ENCODE measurements around the gene TBC1D22A.

TBC1D22A gene

DNA sequence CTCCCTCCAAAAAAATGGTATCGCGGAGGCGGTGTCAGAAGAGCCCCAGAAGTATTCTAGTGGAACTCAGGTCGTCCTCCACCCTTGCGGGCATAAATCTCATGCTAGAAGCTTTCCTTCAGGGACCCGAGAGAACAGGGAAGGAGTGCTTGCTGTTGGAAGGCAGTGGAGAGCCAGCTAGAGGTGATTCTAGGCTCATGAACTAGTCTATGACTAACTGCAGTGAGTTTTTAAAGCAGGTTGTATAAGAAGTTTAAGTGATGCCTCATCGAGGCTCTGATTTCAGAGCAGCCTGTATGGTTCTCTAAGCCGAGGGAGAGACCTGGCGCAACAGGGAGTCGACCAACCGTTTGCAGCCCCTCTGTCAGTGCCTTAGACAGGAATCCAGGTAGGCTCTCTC lies 85.7 kb downstream of the TBC1D22A start (continued):
- TF ChIP-seq, protein P1, sequence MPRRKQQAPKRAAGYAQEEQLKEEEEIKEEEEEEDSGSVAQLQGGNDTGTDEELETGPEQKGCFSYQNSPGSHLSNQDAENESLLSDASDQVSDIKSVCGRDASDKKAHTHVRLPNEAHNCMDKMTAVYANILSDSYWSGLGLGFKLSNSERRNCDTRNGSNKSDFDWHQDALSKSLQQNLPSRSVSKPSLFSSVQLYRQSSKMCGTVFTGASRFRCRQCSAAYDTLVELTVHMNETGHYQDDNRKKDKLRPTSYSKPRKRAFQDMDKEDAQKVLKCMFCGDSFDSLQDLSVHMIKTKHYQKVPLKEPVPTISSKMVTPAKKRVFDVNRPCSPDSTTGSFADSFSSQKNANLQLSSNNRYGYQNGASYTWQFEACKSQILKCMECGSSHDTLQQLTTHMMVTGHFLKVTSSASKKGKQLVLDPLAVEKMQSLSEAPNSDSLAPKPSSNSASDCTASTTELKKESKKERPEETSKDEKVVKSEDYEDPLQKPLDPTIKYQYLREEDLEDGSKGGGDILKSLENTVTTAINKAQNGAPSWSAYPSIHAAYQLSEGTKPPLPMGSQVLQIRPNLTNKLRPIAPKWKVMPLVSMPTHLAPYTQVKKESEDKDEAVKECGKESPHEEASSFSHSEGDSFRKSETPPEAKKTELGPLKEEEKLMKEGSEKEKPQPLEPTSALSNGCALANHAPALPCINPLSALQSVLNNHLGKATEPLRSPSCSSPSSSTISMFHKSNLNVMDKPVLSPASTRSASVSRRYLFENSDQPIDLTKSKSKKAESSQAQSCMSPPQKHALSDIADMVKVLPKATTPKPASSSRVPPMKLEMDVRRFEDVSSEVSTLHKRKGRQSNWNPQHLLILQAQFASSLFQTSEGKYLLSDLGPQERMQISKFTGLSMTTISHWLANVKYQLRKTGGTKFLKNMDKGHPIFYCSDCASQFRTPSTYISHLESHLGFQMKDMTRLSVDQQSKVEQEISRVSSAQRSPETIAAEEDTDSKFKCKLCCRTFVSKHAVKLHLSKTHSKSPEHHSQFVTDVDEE (CRISPR knock-in tag; IDR thresholded peaks at IDR 0.05) = no peak

DNA sequence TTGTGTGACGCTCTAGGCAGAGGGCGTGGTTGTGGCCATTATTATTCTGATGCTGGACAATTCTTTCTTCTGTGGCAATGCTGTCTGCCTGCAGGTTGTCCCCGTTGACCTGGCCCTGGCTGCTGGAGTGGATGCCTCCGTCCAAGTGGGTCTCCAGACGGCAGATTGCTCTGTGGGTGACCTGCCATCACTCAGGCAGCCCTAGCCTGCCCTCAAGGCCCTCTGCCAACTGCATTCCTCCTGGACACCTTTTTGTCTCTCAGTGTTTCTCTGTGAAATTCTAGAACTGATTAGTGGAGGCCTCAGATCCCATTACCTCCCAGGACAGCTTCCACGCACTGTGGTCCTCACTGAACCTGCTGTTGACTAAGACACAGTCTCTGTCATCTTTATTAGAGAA lies 86.7 kb downstream of the TBC1D22A start:
- no peak for ATAC-seq
- TF ChIP-seq OSR1 (CRISPR knock-in tag; IDR thresholded peaks at IDR 0.05) = no peak
- TF ChIP-seq CSDC2 (CRISPR knock-in tag; IDR thresholded peaks at IDR 0.05) = no peak
- TF ChIP-seq ARNTL (CRISPR knock-in tag; IDR thresholded peaks at IDR 0.05; ENCODE audit: borderline replicate concordance, low read depth) = no peak
- TF ChIP-seq ZNF565 (CRISPR knock-in tag; conservative IDR thresholded peaks at IDR 0.05; ENCODE audit: low read depth) = no peak
- TF ChIP-seq PPARA (CRISPR knock-in tag; IDR thresholded peaks at IDR 0.05; ENCODE audit: borderline replicate concordance) = no peak
- no peak for TF ChIP-seq ZFP3 (CRISPR knock-in tag; IDR thresholded peaks at IDR 0.05)
- no peak for TF ChIP-seq BACH2 (CRISPR knock-in tag; IDR thresholded peaks at IDR 0.05; ENCODE audit: borderline replicate concordance)
- TF ChIP-seq ZC3H10 (CRISPR knock-in tag; IDR thresholded peaks at IDR 0.05) = no peak
- TF ChIP-seq, protein P2, sequence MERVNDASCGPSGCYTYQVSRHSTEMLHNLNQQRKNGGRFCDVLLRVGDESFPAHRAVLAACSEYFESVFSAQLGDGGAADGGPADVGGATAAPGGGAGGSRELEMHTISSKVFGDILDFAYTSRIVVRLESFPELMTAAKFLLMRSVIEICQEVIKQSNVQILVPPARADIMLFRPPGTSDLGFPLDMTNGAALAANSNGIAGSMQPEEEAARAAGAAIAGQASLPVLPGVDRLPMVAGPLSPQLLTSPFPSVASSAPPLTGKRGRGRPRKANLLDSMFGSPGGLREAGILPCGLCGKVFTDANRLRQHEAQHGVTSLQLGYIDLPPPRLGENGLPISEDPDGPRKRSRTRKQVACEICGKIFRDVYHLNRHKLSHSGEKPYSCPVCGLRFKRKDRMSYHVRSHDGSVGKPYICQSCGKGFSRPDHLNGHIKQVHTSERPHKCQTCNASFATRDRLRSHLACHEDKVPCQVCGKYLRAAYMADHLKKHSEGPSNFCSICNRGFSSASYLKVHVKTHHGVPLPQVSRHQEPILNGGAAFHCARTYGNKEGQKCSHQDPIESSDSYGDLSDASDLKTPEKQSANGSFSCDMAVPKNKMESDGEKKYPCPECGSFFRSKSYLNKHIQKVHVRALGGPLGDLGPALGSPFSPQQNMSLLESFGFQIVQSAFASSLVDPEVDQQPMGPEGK (CRISPR knock-in tag; IDR thresholded peaks at IDR 0.05; ENCODE audit: borderline replicate concordance) = no peak
- TF ChIP-seq RARB (CRISPR knock-in tag; IDR thresholded peaks at IDR 0.05) = no peak
- TF ChIP-seq, protein P3, sequence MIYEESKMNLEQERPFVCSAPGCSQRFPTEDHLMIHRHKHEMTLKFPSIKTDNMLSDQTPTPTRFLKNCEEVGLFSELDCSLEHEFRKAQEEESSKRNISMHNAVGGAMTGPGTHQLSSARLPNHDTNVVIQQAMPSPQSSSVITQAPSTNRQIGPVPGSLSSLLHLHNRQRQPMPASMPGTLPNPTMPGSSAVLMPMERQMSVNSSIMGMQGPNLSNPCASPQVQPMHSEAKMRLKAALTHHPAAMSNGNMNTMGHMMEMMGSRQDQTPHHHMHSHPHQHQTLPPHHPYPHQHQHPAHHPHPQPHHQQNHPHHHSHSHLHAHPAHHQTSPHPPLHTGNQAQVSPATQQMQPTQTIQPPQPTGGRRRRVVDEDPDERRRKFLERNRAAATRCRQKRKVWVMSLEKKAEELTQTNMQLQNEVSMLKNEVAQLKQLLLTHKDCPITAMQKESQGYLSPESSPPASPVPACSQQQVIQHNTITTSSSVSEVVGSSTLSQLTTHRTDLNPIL (CRISPR knock-in tag; IDR thresholded peaks at IDR 0.05; ENCODE audit: low read depth) = no peak
- no peak for TF ChIP-seq TCF4 (CRISPR knock-in tag; IDR thresholded peaks at IDR 0.05; ENCODE audit: borderline replicate concordance)
- no peak for TF ChIP-seq ZNF8 (CRISPR knock-in tag; IDR thresholded peaks at IDR 0.05)
- TF ChIP-seq SNAI2 (CRISPR knock-in tag; IDR thresholded peaks at IDR 0.05) = no peak
- TF ChIP-seq, protein P1 (CRISPR knock-in tag; IDR thresholded peaks at IDR 0.05) = no peak
- no peak for TF ChIP-seq GLIS3 (CRISPR knock-in tag; IDR thresholded peaks at IDR 0.05)
- no peak for TF ChIP-seq TOX (CRISPR knock-in tag; IDR thresholded peaks at IDR 0.05; ENCODE audit: borderline replicate concordance)
- TF ChIP-seq ISL1 (CRISPR knock-in tag; IDR thresholded peaks at IDR 0.05) = no peak

DNA sequence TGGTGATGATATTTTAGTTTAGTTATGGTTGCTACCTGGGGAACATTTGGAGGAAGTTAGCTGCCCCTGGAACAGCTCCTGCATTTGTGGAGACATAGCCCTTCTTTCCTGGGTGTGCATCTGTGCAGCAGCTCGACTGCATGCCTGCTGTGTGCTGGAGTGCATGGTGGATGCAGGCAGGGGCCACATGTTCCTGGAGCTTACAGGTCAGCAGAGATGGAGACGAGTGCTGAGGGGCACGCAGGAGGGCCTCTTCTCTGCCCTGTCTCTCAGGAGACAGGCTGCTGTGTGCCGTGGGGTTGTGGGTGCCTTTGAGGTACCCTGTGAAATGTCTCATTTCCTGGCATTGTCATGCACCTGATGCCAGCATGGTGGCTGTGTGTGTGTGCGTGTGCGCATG lies 87.5 kb downstream of the TBC1D22A start:
- ATAC-seq = no peak
- TF ChIP-seq ARNTL (CRISPR knock-in tag; IDR thresholded peaks at IDR 0.05; ENCODE audit: borderline replicate concordance, low read depth) (no peak), BACH2 (CRISPR knock-in tag; IDR thresholded peaks at IDR 0.05; ENCODE audit: borderline replicate concordance) (no peak), TOX (CRISPR knock-in tag; IDR thresholded peaks at IDR 0.05; ENCODE audit: borderline replicate concordance) (no peak), ZFP3 (CRISPR knock-in tag; IDR thresholded peaks at IDR 0.05) (no peak), GLIS3 (CRISPR knock-in tag; IDR thresholded peaks at IDR 0.05) (no peak)

DNA sequence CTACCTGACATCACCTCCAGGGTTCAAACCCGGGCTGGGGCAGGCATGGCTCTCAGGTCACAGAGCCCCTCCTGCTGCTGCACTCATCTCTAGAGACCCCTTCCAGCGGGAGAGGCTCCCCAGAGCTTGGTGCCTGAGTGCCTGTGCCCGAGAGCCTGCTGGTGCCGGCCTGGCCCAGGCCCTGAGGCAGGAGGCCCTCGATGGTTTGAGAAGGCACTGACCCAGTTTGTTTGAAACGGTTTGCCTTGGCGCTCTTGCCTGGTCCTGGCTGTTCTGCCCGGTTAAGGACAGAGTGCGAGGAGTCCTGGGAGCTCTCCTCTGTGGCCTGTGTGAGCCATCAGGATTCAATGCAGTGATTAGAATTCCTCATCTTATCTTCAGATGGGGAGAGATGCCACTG lies 88.9 kb downstream of the TBC1D22A start:
- TF ChIP-seq OSR1 (CRISPR knock-in tag; IDR thresholded peaks at IDR 0.05) = no peak
- no peak for TF ChIP-seq ZNF70 (CRISPR knock-in tag; IDR thresholded peaks at IDR 0.05)
- TF ChIP-seq ISL1 (CRISPR knock-in tag; IDR thresholded peaks at IDR 0.05) = no peak
- TF ChIP-seq ZFP3 (CRISPR knock-in tag; IDR thresholded peaks at IDR 0.05) = no peak
- ATAC-seq = no peak
